Fibroblast of pulmonary artery (primary cell): Measurements from ENCODE around the gene LRP2BP.

Source experiments
- DNase-seq: peaks from one replicate; pipeline ENCODE4 v3.0.0-alpha.2; 2010; ENCODE audit warnings: low read depth
- H3K4me3 ChIP-seq: replicated peaks from 2 replicates; pipeline ENCODE4 v1.5.1; 2011; ENCODE audit warnings: low read depth, mild to moderate bottlenecking, control low read depth, low read length, moderate library complexity
- CTCF ChIP-seq: IDR thresholded peaks from 2 replicates; pipeline ENCODE4 v1.5.1; 2011; ENCODE audit warnings: mild to moderate bottlenecking, control low read depth, low read length, inconsistent platforms; ENCODE audit errors: missing control alignments

LRP2BP gene

DNA sequence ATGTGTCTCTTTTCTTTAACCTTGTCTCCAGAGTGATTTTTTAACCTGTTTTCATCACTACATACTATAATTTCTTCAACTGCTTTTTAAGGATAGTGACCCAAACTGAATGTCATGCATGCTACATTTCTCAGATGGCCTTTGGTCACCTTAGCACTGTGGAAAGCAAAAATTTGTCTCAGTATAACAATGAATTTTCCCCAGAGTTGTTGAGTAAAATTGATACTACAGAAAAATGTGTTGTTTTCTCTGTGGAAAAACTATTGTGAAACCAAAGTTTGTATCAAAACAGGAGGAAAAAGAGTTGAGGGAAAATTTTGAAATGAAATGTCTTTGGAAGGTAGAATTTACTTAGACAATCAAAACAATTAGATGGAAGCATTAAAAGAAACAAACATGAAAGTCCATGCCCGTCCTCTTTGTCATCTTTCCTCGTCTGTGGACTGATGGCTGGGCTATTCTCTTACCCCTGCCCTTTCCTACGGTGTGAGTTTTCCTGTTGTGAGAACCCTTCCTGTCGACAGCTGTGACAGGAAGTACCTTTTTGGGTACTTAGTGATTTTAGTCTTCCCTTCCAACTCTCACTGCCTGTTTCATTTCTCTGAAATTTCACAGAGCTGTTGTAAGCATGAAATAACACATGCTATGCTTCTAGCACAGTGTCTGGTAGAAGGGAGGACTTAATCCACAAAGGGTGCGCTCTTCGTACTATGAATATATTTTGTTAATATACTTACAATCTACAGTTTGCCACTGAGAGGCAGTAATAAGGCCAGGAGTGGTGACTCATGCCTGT lies 50.8 kb downstream of the LRP2BP start:
- H3K4me3 ChIP-seq: no peak overlapping the region
- no peak for DNase-seq
- no peak for TF ChIP-seq CTCF

GRCh38 chr4:185343726-185344581 lies 51.8 kb downstream of the LRP2BP start:
- DNase-seq: peak; percentile 40
- no peak for TF ChIP-seq CTCF

DNA sequence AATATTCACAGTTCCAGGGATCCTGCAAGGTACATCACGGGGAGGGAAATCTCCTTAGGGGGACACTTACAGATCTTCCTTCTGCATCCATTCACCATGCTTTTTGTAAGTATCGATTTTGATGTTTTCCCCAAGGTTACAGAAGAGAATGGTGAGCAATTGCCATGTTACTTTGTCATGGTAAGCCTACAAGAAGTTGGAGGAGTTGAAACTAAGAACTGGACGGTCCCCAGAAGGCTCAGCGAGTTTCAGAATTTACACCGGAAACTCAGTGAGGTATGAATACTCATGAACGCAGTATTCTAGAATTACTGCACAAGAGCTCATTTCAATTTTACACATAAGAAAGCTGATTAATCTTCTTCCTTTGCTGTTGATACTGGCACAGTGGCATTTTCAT lies 53.9 kb downstream of the LRP2BP start:
- no peak overlapping the region for H3K4me3 ChIP-seq
- TF ChIP-seq CTCF: no peak
- no peak for DNase-seq

More at GRCh38 chr4:185343726-185344581, 51.8 kb downstream of the LRP2BP start:
- H3K4me3 ChIP-seq: no peak overlapping the region

DNA sequence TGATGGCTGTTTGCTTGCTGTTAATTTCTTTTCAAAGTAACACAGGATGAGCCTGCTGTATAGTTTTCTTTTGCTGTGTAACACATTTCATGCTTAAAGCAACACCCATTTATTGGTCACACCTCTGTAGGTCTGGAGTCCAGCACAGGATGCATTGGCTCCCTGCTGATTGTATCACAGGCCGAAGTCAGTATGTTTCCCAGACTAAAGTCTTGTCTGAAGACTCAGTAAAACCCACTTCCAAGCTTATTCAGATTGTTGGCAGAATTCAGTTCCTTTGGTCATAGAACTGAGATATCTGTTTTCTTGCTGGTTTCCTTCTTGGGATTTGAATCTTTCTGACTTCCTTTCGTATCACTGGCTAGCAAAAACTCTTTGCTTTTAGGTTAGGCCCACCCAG lies 54.3 kb downstream of the LRP2BP start:
- no peak overlapping the region for H3K4me3 ChIP-seq
- no peak for DNase-seq
- no peak for TF ChIP-seq CTCF

DNA sequence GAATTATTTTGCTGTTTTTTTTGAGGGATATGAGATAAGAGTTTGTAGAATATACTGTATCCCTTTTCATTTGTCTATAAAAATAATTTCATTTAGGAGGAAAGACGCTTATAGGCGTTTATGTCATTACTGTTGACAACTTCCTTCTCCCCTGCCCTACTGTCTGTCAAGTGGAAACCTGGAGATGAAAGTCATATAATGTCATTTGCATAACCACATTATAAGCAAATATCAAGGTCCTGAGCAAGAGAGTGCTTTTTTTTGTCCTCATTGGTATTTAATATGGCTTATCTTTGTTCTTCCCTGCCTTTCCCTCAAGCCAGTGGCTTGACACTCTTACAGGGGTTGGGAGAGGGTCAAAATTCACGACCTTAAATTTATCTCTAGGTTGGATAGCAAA lies 55.8 kb downstream of the LRP2BP start:
- DNase-seq: no peak
- TF ChIP-seq CTCF: no peak
- H3K4me3 ChIP-seq: no peak overlapping the region

DNA sequence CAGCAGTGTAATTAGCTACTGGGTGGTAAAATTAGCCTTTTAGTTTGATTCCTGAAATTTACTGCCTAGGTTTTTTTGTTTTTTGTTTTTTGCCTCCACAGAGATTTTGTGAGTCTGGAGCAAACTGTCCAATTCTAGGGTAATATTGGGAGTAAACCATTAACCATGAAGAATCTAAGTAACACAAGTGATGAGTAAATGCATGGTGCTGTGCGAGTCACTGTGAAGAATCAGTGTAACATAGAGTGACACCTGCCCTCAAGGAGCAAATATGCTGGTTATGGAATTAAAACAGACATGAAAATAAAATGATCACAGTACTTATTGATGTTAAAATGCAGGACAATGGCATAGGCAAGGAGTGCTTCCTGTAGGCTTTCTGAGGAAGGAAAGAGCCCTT lies 60.1 kb downstream of the LRP2BP start:
- TF ChIP-seq CTCF: no peak
- H3K4me3 ChIP-seq: no peak overlapping the region

DNA sequence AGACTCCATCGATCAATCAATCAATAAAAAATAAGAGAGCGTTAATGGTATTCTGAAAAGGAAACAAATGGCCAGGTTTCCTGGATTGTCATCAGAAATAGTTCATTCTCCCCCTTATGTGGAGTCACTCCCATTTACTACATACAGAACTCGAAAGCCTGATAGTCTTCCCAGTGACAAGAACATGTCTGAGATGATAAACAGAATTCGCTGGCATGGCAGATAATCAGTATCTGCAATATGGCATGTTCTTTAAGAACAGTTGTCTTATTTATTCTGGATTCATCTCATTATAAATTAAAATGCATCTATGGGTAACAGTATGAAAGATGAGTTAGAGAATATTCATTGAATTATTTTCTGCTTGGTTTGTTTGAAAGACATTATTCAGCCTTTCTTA lies 61.4 kb downstream of the LRP2BP start:
- DNase-seq: no peak
- TF ChIP-seq CTCF: no peak

More for the DNA sequence above, 60.1 kb downstream of the LRP2BP start:
- no peak for DNase-seq

More for the DNA sequence above, 61.4 kb downstream of the LRP2BP start:
- H3K4me3 ChIP-seq: no peak overlapping the region
